IMR-90 (cell line): ENCODE measurements around the gene CSGALNACT2. TPM values are rescaled to one million over a fixed set of nuclear protein-coding genes. Genes with fewer than 3 reads are reported as not detected.

ENCODE experiments used
- ATAC-seq: fragments of 200-7000 bp; cut with Tn5 transposase; 2 replicates; pipeline ENCODE4 v1.9.1; 2020; ENCODE audit warnings: low read depth, mild to moderate bottlenecking, moderate library complexity
- BruUV-seq: library from RNA; stranded (reverse); fragments of 400-500 nt; replicated peaks from 2 replicates; lab custom pipeline; 2021; lab: Mats Ljungman, UMichigan
- CTCF ChIA-PET: fragments of 300-600 bp; formaldehyde crosslinking; extraction: SDS; loops from one replicate; lab custom pipeline; 2021; ENCODE audit warnings: antibody characterized with exemption; lab: Yijun Ruan, JAX
- POLR2A ChIA-PET: fragments of 300-600 bp; sonication (Branson Sonifier 250); formaldehyde crosslinking; loops from one replicate; lab custom pipeline; 2022; ENCODE audit warnings: antibody characterized with exemption; ENCODE audit not compliant: unreplicated experiment; lab: Charles Lee
- DNase-seq: peaks from one replicate; pipeline ENCODE4 v3.0.0; 2013
- H2AFZ ChIP-seq: replicated peaks from 2 replicates; pipeline ENCODE3; 2013; ENCODE audit warnings: low read length, mild to moderate bottlenecking; ENCODE audit not compliant: poor library complexity
- H2AK5ac ChIP-seq: 2 replicates; pipeline ENCODE4 v1.6.1; 2013; ENCODE audit warnings: low read depth, low read length, inconsistent platforms
- H2AK9ac ChIP-seq: replicated peaks from 2 replicates; pipeline ENCODE3; 2013; ENCODE audit warnings: mild to moderate bottlenecking, low read depth, low read length, moderate library complexity; ENCODE audit not compliant: poor library complexity
- H2BK120ac ChIP-seq: 2 replicates; pipeline ENCODE4 v1.6.1; 2013; ENCODE audit warnings: low read depth, low read length, inconsistent platforms
- H2BK15ac ChIP-seq: 3 replicates; pipeline ENCODE4 v1.6.1; 2013; ENCODE audit warnings: low read depth, low read length, inconsistent platforms
- H2BK20ac ChIP-seq: 2 replicates; pipeline ENCODE4 v1.6.1; 2013; ENCODE audit warnings: low read depth, mild to moderate bottlenecking, inconsistent platforms, low read length, moderate library complexity
- H2BK5ac ChIP-seq: 2 replicates; pipeline ENCODE4 v1.6.1; 2013; ENCODE audit warnings: mild to moderate bottlenecking, low read depth, low read length, inconsistent platforms; ENCODE audit not compliant: poor library complexity, severe bottlenecking
- H3K14ac ChIP-seq: replicated peaks from 2 replicates; pipeline ENCODE4 v1.6.1; 2013; ENCODE audit warnings: low read depth, low read length, inconsistent platforms
- H3K18ac ChIP-seq: 2 replicates; pipeline ENCODE4 v1.6.1; 2013; ENCODE audit warnings: low read depth, low read length, control low read depth
- H3K23ac ChIP-seq: 2 replicates; pipeline ENCODE4 v1.6.1; 2013; ENCODE audit warnings: low read depth, low read length, inconsistent platforms
- H3K27ac ChIP-seq: 2 replicates; pipeline ENCODE4 v1.5.1; 2013; ENCODE audit warnings: mild to moderate bottlenecking, control low read depth, low read length; ENCODE audit not compliant: insufficient read depth
- H3K27me3 ChIP-seq: 2 replicates; pipeline ENCODE4 v1.6.1; 2013; ENCODE audit warnings: low read length; ENCODE audit not compliant: control insufficient read depth, insufficient read depth
- H3K36me3 ChIP-seq: 2 replicates; pipeline ENCODE4 v1.6.1; 2013; ENCODE audit warnings: low read length, mixed read lengths; ENCODE audit not compliant: control insufficient read depth, insufficient read depth
- H3K4ac ChIP-seq: 2 replicates; pipeline ENCODE4 v1.6.1; 2013; ENCODE audit warnings: low read depth, low read length, inconsistent platforms
- H3K4me1 ChIP-seq: 2 replicates; pipeline ENCODE4 v1.6.1; 2013; ENCODE audit warnings: low read length, mixed read lengths; ENCODE audit not compliant: control insufficient read depth, insufficient read depth
- H3K4me2 ChIP-seq: 2 replicates; pipeline ENCODE4 v1.6.1; 2013; ENCODE audit warnings: low read depth, mild to moderate bottlenecking, control low read depth, low read length, moderate library complexity
- H3K4me3 ChIP-seq: 2 replicates; pipeline ENCODE4 v1.5.1; 2013; ENCODE audit warnings: low read depth, mild to moderate bottlenecking, control low read depth, low read length, moderate library complexity; ENCODE audit not compliant: insufficient read depth
- H3K56ac ChIP-seq: 2 replicates; pipeline ENCODE4 v1.6.1; 2013; ENCODE audit warnings: low read length, inconsistent platforms; ENCODE audit not compliant: insufficient read depth; ENCODE audit errors: extremely low read depth
- H3K79me1 ChIP-seq, 2 experiments: 2 replicates each; pipeline ENCODE4 v1.6.1; 2013; ENCODE audit warnings: low read length in 2 of 2, inconsistent platforms in 1 of 2, low read depth in 1 of 2
- H3K9ac ChIP-seq: 2 replicates; pipeline ENCODE4 v1.6.1; 2013; ENCODE audit warnings: low read depth, low read length, control low read depth
- H3K9me1 ChIP-seq: 2 replicates; pipeline ENCODE4 v1.6.1; 2013; ENCODE audit warnings: low read length, inconsistent platforms; ENCODE audit not compliant: insufficient read depth
- H3K9me3 ChIP-seq: 2 replicates; pipeline ENCODE4 v1.6.1; 2013; ENCODE audit warnings: low read length; ENCODE audit not compliant: control insufficient read depth, insufficient read depth
- H4K20me1 ChIP-seq: 2 replicates; pipeline ENCODE4 v1.6.1; 2013; ENCODE audit warnings: low read length, inconsistent platforms; ENCODE audit not compliant: insufficient read depth
- H4K5ac ChIP-seq: 2 replicates; pipeline ENCODE4 v1.6.1; 2013; ENCODE audit warnings: mild to moderate bottlenecking, low read depth, low read length, control low read depth
- H4K8ac ChIP-seq, 2 experiments: 2 replicates each; pipeline ENCODE4 v1.6.1; 2013; ENCODE audit warnings: low read depth in 2 of 2, low read length in 2 of 2, control low read depth in 1 of 2, inconsistent platforms in 1 of 2
- H4K91ac ChIP-seq: 2 replicates; pipeline ENCODE4 v1.6.1; 2013; ENCODE audit warnings: low read depth, low read length, inconsistent platforms; ENCODE audit not compliant: insufficient read depth
- BHLHE40 ChIP-seq: fragments of 150-350 bp; IDR thresholded peaks from 2 replicates; pipeline ENCODE4 v1.6.1; 2016; ENCODE audit warnings: mild to moderate bottlenecking, low read depth, low read length
- CEBPB ChIP-seq: IDR thresholded peaks from 2 replicates; pipeline ENCODE4 v1.6.1; 2012; ENCODE audit warnings: low read depth, low read length, improper control_type of control experiment
- CHD1 ChIP-seq: IDR thresholded peaks from 2 replicates; pipeline ENCODE4 v1.6.1; 2012; ENCODE audit warnings: low read depth, low read length, improper control_type of control experiment
- CTCF ChIP-seq: conservative IDR thresholded peaks from 2 replicates; pipeline ENCODE4 v1.5.1; 2012; ENCODE audit warnings: mild to moderate bottlenecking, low read depth, low read length, improper control_type of control experiment
- ELK1 ChIP-seq: fragments of 150-350 bp; IDR thresholded peaks from 2 replicates; pipeline ENCODE4 v1.6.1; 2016; ENCODE audit warnings: low read depth, mild to moderate bottlenecking, low read length, moderate library complexity, borderline replicate concordance
- FOS ChIP-seq: fragments of 150-350 bp; IDR thresholded peaks from 2 replicates; pipeline ENCODE4 v1.6.1; 2016; ENCODE audit warnings: low read depth, low read length
- MAFK ChIP-seq: IDR thresholded peaks from 2 replicates; pipeline ENCODE4 v1.6.1; 2012; ENCODE audit warnings: low read depth, low read length, improper control_type of control experiment
- MAZ ChIP-seq: IDR thresholded peaks from 2 replicates; pipeline ENCODE4 v1.6.1; 2012; ENCODE audit warnings: low read depth, mild to moderate bottlenecking, low read length, improper control_type of control experiment, moderate library complexity, borderline replicate concordance
- NFE2L2 ChIP-seq: fragments of 150-350 bp; IDR thresholded peaks from 2 replicates; pipeline ENCODE4 v1.6.1; 2016; ENCODE audit warnings: low read depth, mild to moderate bottlenecking, low read length
- RAD21 ChIP-seq: IDR thresholded peaks from 2 replicates; pipeline ENCODE4 v1.6.1; 2012; ENCODE audit warnings: low read length, improper control_type of control experiment
- RCOR1 ChIP-seq: IDR thresholded peaks from 2 replicates; pipeline ENCODE4 v1.6.1; 2012; ENCODE audit warnings: mild to moderate bottlenecking, low read length, improper control_type of control experiment; ENCODE audit not compliant: insufficient replicate concordance
- SMC3 ChIP-seq: fragments of 150-350 bp; IDR thresholded peaks from 2 replicates; pipeline ENCODE4 v1.6.1; 2016; ENCODE audit warnings: low read depth, mild to moderate bottlenecking, antibody characterized with exemption, low read length, moderate library complexity
- USF2 ChIP-seq: fragments of 150-350 bp; IDR thresholded peaks from 2 replicates; pipeline ENCODE4 v1.6.1; 2017; ENCODE audit warnings: mild to moderate bottlenecking, antibody characterized with exemption, low read length, low read depth
- WGBS, 2 experiments: methylation state at CpG; one replicate each; pipeline versions ENCODE4 v1.1.5 to v1.1.7; 2013; ENCODE audit warnings: missing lambda C conversion rate in 2 of 2; ENCODE audit not compliant: insufficient read length in 1 of 2; ENCODE audit errors: extremely low coverage in 2 of 2; 5-methylcytosine and 5-hydroxymethylcytosine counted together
- dilution Hi-C: fragments of 300-500 bp; cut with HindIII; formaldehyde crosslinking; loops from one replicate; pipeline ENCODE4 v1.14.3; 2018; ENCODE audit warnings: low sequenced_read_pairs; ENCODE audit not compliant: unreplicated experiment
- in situ Hi-C: fragments of 300-500 bp; cut with MboI; formaldehyde crosslinking; loops from 3 replicates; pipeline ENCODE4 v1.14.3; 2019; ENCODE audit warnings: low sequenced_read_pairs, inconsistent platforms, mixed read lengths
- intact Hi-C: fragments of 100-400 bp; cut with micrococcal nuclease; formaldehyde crosslinking; loops from 2 replicates; pipeline ENCODE4 v1.10.0; 2022
- polyA plus RNA-seq, 3 experiments: library from polyadenylated mRNA; depleted of rRNA; stranded (reverse); fragments of >200 nt; gene quantifications; 2 replicates each; pipeline ENCODE4 v1.2.3, GENCODE V29; 2012; ENCODE audit warnings: low replicate concordance in 1 of 3
- total RNA-seq: library from RNA; depleted of rRNA; stranded (reverse); fragments of >200 nt; gene quantifications from 2 replicates; pipeline ENCODE4 v1.2.3, GENCODE V29; 2012

Gene CSGALNACT2
- total and polyA plus RNA-seq, 2 of the 4 experiments (the other 2 are of a cell fraction): 6.5 to 13.1 TPM

GRCh38 chr10:43127442-43127841, 10.8 kb upstream of the CSGALNACT2 start:
- Histone ChIP-seq H3K9ac (no peak overlapping the region), H2BK120ac (no peak overlapping the region), H3K4ac (peak overlapping the region; percentile 36; the same call in 1 of the 2 replicates), H3K4me3 (no peak overlapping the region), H2AK5ac (peak overlapping the region; percentile 36; the same call in 1 of the 2 replicates), H4K5ac (no peak overlapping the region), H3K4me1 (peaks cover 15% of the 10 kb centered on the region), H2BK20ac (no peak overlapping the region), H3K9me3 (no peaks in the 10 kb centered on the region), H3K9me1 (peaks cover 10% of the 10 kb centered on the region), H3K56ac (no peak overlapping the region), H4K91ac (no peak overlapping the region), H2BK5ac (no peak overlapping the region), H2AFZ (peak overlapping the region; percentile 11), H4K8ac (no peak overlapping the region), H3K27me3 (peaks cover 16% of the 10 kb centered on the region), H2BK15ac (no peak overlapping the region; the same call in 2 of the 3 replicates), H3K79me1 (no peaks in the 10 kb centered on the region), H3K18ac (no peak overlapping the region), H3K14ac (no peak overlapping the region), H4K20me1 (peaks cover 3% of the 10 kb centered on the region; the same call in 1 of the 2 replicates), H3K4me2 (no peak overlapping the region), H3K36me3 (no peaks in the 10 kb centered on the region), H3K27ac (no peak overlapping the region), H2AK9ac (no peak overlapping the region), H3K23ac (no peak overlapping the region)
- dilution Hi-C loops (no loop called here), in situ Hi-C loops (loop anchor here (25.0 kb wide), 1 partner anchor 1860 kb away; the partner anchor contains the start of gene DEPP1), intact Hi-C loops (no loop called here)
- ATAC-seq (no peak), DNase-seq (no peak)
- ChIA-PET POLR2A (no interaction called here), CTCF (no interaction called here)
- TF ChIP-seq CHD1 (no peak), ELK1 (no peak), MAFK (no peak), CEBPB (no peak), FOS (no peak), USF2 (no peak), RAD21 (no peak), SMC3 (no peak), RCOR1 (no peak), MAZ (no peak), BHLHE40 (no peak), CTCF (no peak), NFE2L2 (no peak)
- no TSS peak for BruUV-seq
- whole genome bisulfite sequencing, 2 experiments: 69% methylated on average over 8 of the region's 9 CpGs; no CpG with 5 or more reads in 1 of the 2 experiments
